Measurements from ENCODE around the gene METTL17.
"Not testable (repeated sequence)": the region's sequence is repeated elsewhere in the genome, so short reads cannot be mapped to it uniquely, and the experiment has no call there.

The METTL17 gene

GRCh38 chr14:20976291-20976690 is 13.5 kb upstream of the METTL17 start:
- no peak for TF ChIP-seq JUND (IDR thresholded peaks at IDR 0.05; ENCODE audit: low read depth)
- DNase-seq (ENCODE audit: low read depth in 1 of 2, low spot score in 1 of 2): no peak
- in situ Hi-C loops (cut with HindIII; ENCODE audit: low pct_unique_long_range_greater_than_20kb, low sequenced_read_pairs): no loop called here

GRCh38 chr14:20978687-20979086 is 11.1 kb upstream of the METTL17 start:
- no peak for TF ChIP-seq JUND (IDR thresholded peaks at IDR 0.05; ENCODE audit: low read depth)
- in situ Hi-C loops (cut with HindIII; ENCODE audit: low pct_unique_long_range_greater_than_20kb, low sequenced_read_pairs): no loop called here
- no peak for DNase-seq (ENCODE audit: low read depth in 1 of 2, low spot score in 1 of 2)

GRCh38 chr14:20980906-20981305 is 8.9 kb upstream of the METTL17 start:
- in situ Hi-C loops (cut with HindIII; ENCODE audit: low pct_unique_long_range_greater_than_20kb, low sequenced_read_pairs): no loop called here
- no peak for TF ChIP-seq JUND (IDR thresholded peaks at IDR 0.05; ENCODE audit: low read depth)
- DNase-seq (ENCODE audit: low read depth in 1 of 2, low spot score in 1 of 2): no peak

- no peak for TF ChIP-seq JUND (IDR thresholded peaks at IDR 0.05; ENCODE audit: low read depth)
- no peak for DNase-seq (ENCODE audit: low read depth in 1 of 2, low spot score in 1 of 2)
- in situ Hi-C loops (cut with HindIII; ENCODE audit: low pct_unique_long_range_greater_than_20kb, low sequenced_read_pairs): no loop called here
Observed at GRCh38 chr14:20982646-20983369, 7.0 kb upstream of the METTL17 start.

DNA sequence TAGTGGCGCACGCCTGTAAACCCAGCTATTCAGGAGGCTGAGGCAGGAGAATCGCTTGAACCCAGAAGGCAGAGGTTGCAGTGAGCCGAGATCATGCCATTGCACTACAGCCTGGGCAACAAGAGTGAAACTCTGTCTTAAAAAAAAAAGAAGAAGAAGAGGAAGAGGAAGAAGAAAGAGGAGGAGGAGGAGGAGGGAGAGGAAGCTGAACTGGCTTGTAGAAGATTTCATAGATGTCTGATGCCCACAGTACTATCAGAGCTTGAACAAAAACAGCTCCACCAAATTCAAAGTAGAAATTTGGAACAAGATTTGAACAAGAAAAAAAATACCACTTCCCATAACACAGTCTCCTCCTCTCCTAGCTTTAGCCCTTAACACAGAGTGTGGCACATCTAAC is 4.1 kb upstream of the METTL17 start:
- in situ Hi-C loops (cut with HindIII; ENCODE audit: low pct_unique_long_range_greater_than_20kb, low sequenced_read_pairs); DNase-seq (ENCODE audit: low read depth in 1 of 2, low spot score in 1 of 2): not testable (repeated sequence)

- in situ Hi-C loops (cut with HindIII; ENCODE audit: low pct_unique_long_range_greater_than_20kb, low sequenced_read_pairs): no loop called here
- TF ChIP-seq JUND (IDR thresholded peaks at IDR 0.05; ENCODE audit: low read depth): no peak
- DNase-seq (ENCODE audit: low read depth in 1 of 2, low spot score in 1 of 2): no peak
Observed at GRCh38 chr14:20986811-20987210, 3.0 kb upstream of the METTL17 start.

- no peak for TF ChIP-seq JUND (IDR thresholded peaks at IDR 0.05; ENCODE audit: low read depth)
- no peak for DNase-seq (ENCODE audit: low read depth in 1 of 2, low spot score in 1 of 2)
- in situ Hi-C loops (cut with HindIII; ENCODE audit: low pct_unique_long_range_greater_than_20kb, low sequenced_read_pairs): no loop called here
Observed at GRCh38 chr14:20988717-20989470, 886 bp upstream of the METTL17 start.

- no peak for TF ChIP-seq JUND (IDR thresholded peaks at IDR 0.05; ENCODE audit: low read depth)
- in situ Hi-C loops (cut with HindIII; ENCODE audit: low pct_unique_long_range_greater_than_20kb, low sequenced_read_pairs): no loop called here
- no peak for DNase-seq (ENCODE audit: low read depth in 1 of 2, low spot score in 1 of 2)
Observed at GRCh38 chr14:20989471-20989786, 351 bp upstream of the METTL17 start.

- in situ Hi-C loops (cut with HindIII; ENCODE audit: low pct_unique_long_range_greater_than_20kb, low sequenced_read_pairs): no loop called here
- no peak for DNase-seq (ENCODE audit: low read depth in 1 of 2, low spot score in 1 of 2)
- no peak for TF ChIP-seq JUND (IDR thresholded peaks at IDR 0.05; ENCODE audit: low read depth)
Observed at GRCh38 chr14:20996521-20996920, 6.7 kb downstream of the METTL17 start.

DNA sequence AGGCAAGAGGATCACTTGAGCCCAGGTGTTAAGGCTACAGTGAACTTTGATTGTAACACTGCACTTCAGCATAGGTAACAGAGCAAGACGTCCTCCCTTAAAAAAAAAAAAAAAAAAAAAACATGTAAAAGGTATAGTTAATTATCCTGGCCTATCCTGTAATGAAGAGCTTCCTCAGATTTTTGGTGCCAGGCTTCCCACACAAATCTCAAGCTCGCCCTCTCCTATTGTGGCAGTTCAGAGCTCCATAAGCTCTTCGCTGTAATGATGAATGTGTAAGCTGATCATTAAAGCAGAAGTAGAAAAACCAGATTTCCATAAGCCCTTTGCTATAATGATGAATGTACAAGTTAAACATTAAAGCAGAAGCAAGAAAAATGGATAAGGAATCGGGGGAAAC is 7.3 kb downstream of the METTL17 start:
- TF ChIP-seq JUND (IDR thresholded peaks at IDR 0.05; ENCODE audit: low read depth): no peak
- in situ Hi-C loops (cut with HindIII; ENCODE audit: low pct_unique_long_range_greater_than_20kb, low sequenced_read_pairs): no loop called here
- no peak for DNase-seq (ENCODE audit: low read depth in 1 of 2, low spot score in 1 of 2)

DNA sequence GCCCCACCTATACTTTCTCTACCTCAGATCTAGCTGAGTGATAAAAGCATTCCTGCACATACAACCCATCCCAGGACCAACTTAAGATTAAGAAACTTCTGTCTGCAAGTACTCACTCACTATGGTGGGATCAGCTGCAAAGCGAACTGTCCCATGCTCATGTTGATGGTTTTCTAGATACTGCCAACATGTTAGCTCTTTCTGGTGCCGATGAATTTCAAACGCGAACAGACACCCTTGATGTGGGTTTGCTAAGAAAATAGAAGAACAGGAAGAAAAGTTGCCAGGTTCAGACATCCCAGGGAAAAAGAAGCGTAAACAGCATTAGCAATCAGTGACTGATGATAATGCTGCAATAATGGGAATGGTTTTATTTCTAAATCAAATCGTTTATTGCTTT is 7.8 kb downstream of the METTL17 start:
- no peak for TF ChIP-seq JUND (IDR thresholded peaks at IDR 0.05; ENCODE audit: low read depth)
- in situ Hi-C loops (cut with HindIII; ENCODE audit: low pct_unique_long_range_greater_than_20kb, low sequenced_read_pairs): no loop called here

GRCh38 chr14:20998139-20998538 is 8.4 kb downstream of the METTL17 start:
- in situ Hi-C loops (cut with HindIII; ENCODE audit: low pct_unique_long_range_greater_than_20kb, low sequenced_read_pairs): no loop called here
- peak in 1 of 2 experiments; percentile 70 for DNase-seq (ENCODE audit: low read depth in 1 of 2, low spot score in 1 of 2)
- TF ChIP-seq JUND (IDR thresholded peaks at IDR 0.05; ENCODE audit: low read depth): no peak

More for the DNA sequence above, 7.8 kb downstream of the METTL17 start:
- DNase-seq (ENCODE audit: low read depth in 1 of 2, low spot score in 1 of 2): no peak

GRCh38 chr14:20998674-20999366 is 9.0 kb downstream of the METTL17 start, which contains the start of gene SLC39A2:
TSS of gene SLC39A2 (plus strand) at chr14:20999293. CDS start at chr14:20999447, 154 bp downstream.
- no peak for TF ChIP-seq JUND (IDR thresholded peaks at IDR 0.05; ENCODE audit: low read depth)
- DNase-seq (ENCODE audit: low read depth in 1 of 2, low spot score in 1 of 2): peak; percentile 21 to 87
- in situ Hi-C loops (cut with HindIII; ENCODE audit: low pct_unique_long_range_greater_than_20kb, low sequenced_read_pairs): no loop called here
